ENCODE data around the gene MPRIP.

MPRIP gene

GRCh38 chr17:17073581-17074403 is 31.5 kb downstream of the MPRIP start:
- no peak overlapping the region for H3K4me3 ChIP-seq (ENCODE audit: low read depth, low read length)
- TF ChIP-seq, protein P1, sequence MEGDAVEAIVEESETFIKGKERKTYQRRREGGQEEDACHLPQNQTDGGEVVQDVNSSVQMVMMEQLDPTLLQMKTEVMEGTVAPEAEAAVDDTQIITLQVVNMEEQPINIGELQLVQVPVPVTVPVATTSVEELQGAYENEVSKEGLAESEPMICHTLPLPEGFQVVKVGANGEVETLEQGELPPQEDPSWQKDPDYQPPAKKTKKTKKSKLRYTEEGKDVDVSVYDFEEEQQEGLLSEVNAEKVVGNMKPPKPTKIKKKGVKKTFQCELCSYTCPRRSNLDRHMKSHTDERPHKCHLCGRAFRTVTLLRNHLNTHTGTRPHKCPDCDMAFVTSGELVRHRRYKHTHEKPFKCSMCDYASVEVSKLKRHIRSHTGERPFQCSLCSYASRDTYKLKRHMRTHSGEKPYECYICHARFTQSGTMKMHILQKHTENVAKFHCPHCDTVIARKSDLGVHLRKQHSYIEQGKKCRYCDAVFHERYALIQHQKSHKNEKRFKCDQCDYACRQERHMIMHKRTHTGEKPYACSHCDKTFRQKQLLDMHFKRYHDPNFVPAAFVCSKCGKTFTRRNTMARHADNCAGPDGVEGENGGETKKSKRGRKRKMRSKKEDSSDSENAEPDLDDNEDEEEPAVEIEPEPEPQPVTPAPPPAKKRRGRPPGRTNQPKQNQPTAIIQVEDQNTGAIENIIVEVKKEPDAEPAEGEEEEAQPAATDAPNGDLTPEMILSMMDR (IDR thresholded peaks at IDR 0.05; ENCODE audit: borderline replicate concordance, insufficient read depth, low read depth, low read length): no peak

- no peak overlapping the region for H3K4me3 ChIP-seq (ENCODE audit: low read depth, low read length)
Measured at GRCh38 chr17:17075125-17075781, 33.0 kb downstream of the MPRIP start.

DNA sequence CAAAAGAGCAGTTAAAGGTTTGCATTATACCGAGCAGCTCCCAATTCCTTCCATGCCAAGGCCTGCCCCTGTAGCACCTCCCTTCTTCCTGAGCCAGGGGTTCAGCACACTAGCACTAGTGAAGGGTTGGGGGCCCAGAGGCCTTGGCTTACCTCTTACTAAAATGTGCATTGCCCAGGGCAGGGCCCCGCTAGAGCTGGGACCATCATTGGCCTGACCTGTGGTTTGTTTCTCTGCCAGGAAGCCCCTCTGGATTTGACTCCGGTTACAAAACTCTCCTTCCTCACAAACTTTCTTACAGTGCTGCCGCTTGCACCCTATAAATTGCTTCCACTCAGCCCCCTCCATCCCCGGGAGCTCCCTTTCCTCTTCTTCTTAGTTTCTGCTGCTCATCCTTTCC is 33.8 kb downstream of the MPRIP start:
- TF ChIP-seq, protein P1 (IDR thresholded peaks at IDR 0.05; ENCODE audit: borderline replicate concordance, insufficient read depth, low read depth, low read length): no peak
- no peak overlapping the region for H3K4me3 ChIP-seq (ENCODE audit: low read depth, low read length)

More at GRCh38 chr17:17075125-17075781, 33.0 kb downstream of the MPRIP start:
- TF ChIP-seq, protein P1 (IDR thresholded peaks at IDR 0.05; ENCODE audit: borderline replicate concordance, insufficient read depth, low read depth, low read length): no peak

DNA sequence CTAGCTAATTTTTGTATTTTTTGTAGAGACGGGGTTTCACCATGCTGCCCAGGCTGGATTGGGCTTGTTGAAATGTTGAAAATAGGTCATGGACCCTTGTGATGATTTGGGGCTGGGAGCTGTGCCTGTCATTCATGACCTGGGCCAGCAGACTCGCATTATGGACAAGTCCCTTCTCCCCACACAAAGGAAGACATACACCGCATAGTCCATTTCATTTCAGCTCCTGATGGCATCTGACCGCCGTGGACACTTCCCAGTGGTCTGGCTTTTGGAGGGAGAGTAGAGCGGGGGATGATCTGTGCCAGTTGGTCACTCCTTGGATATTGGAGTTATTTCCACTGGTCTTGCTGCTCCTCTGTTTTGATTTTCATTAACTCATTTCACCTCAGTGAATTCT is 34.8 kb downstream of the MPRIP start:
- no peak overlapping the region for H3K4me3 ChIP-seq (ENCODE audit: low read depth, low read length)
- TF ChIP-seq, protein P1 (IDR thresholded peaks at IDR 0.05; ENCODE audit: borderline replicate concordance, insufficient read depth, low read depth, low read length): no peak

- H3K4me3 ChIP-seq (ENCODE audit: low read depth, low read length): no peak overlapping the region
- TF ChIP-seq, protein P1 (IDR thresholded peaks at IDR 0.05; ENCODE audit: borderline replicate concordance, insufficient read depth, low read depth, low read length): no peak
Measured at GRCh38 chr17:17077861-17078732, 35.8 kb downstream of the MPRIP start.

DNA sequence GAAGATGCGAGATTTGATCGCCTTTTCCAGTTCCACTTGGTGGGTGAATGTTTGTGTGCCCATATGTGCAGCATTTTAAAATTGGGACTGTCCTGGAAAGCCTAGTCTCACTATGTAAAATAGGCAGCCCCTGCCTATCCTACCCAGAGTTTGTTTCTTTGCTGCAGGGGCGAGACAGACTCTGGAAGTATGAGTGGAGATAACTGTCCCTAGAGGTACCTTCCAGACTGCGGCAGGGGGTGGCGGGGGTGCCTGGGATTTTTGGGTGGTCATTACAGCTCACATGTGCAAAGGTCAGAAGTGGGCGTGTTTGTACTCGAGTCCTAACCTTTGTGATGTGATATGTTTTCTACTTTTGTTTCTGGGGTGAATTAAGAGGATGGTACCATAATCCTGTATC is 36.6 kb downstream of the MPRIP start:
- TF ChIP-seq, protein P1 (IDR thresholded peaks at IDR 0.05; ENCODE audit: borderline replicate concordance, insufficient read depth, low read depth, low read length): no peak
- no peak overlapping the region for H3K4me3 ChIP-seq (ENCODE audit: low read depth, low read length)
